SK-N-SH (cell line): ENCODE results near the gene HS6ST1. TPM values are rescaled to one million over a fixed set of nuclear protein-coding genes. Genes with fewer than 3 reads are reported as not detected.

Source experiments
- CTCF ChIA-PET: fragments of 300-600, 350-600 bp; formaldehyde crosslinking; extraction: SDS; loops from one replicate; lab custom pipeline; 2021; lab: Yijun Ruan, JAX
- POLR2A ChIA-PET: fragments of 350-600 bp; sonication (Branson Sonifier 250); formaldehyde crosslinking; extraction: SDS; loops from one replicate; lab custom pipeline; 2020; ENCODE audit warnings: antibody characterized with exemption, inconsistent platforms; lab: Yijun Ruan, JAX
- DNase-seq: peaks from one replicate; pipeline ENCODE4 v3.0.0; 2012
- H2AFZ ChIP-seq: fragments of 200-600 bp; sonication (generic); 2 replicates; pipeline ENCODE4 v1.8.1; 2016; ENCODE audit warnings: antibody characterized with exemption, mild to moderate bottlenecking, low read depth
- H3F3A ChIP-seq: fragments of 200-600 bp; sonication (generic); replicated peaks from 2 replicates; pipeline ENCODE3; 2016; ENCODE audit warnings: antibody characterized with exemption, mild to moderate bottlenecking; ENCODE audit not compliant: insufficient read depth
- H3K27ac ChIP-seq, 2 experiments: fragments of 200-500 bp in 1 of 2; fragments of 200-600 bp in 1 of 2; sonication (Bioruptor generic) in 1 of 2; sonication (generic), shearing (Covaris generic) in 1 of 2; 2 replicates each; pipeline versions ENCODE4 v1.5.1 to v1.6.1; 2014 to 2016; ENCODE audit warnings: low read depth in 2 of 2, inconsistent platforms in 1 of 2, low read length in 1 of 2, mild to moderate bottlenecking in 1 of 2, mixed read lengths in 1 of 2
- H3K27me3 ChIP-seq: fragments of 200-600 bp; sonication (generic), shearing (Covaris generic); 2 replicates; pipeline ENCODE4 v1.6.1; 2016; ENCODE audit warnings: mixed run types; ENCODE audit not compliant: insufficient read depth
- H3K36me3 ChIP-seq, 2 experiments: fragments of 200-500 bp in 1 of 2; fragments of 200-600 bp in 1 of 2; sonication (Bioruptor generic) in 1 of 2; sonication (generic) in 1 of 2; replicated peaks in 1 of 2; 2 replicates each; pipeline versions ENCODE3 to v1.5.1; 2014 to 2016; ENCODE audit warnings: low read length in 1 of 2, mild to moderate bottlenecking in 1 of 2; ENCODE audit not compliant: insufficient read depth in 2 of 2, control insufficient read depth in 1 of 2
- H3K4me1 ChIP-seq, 2 experiments: fragments of 200-500 bp in 1 of 2; fragments of 200-600 bp in 1 of 2; sonication (Bioruptor generic) in 1 of 2; sonication (generic), shearing (Covaris generic) in 1 of 2; 2 replicates each; pipeline versions ENCODE4 v1.5.1 to v1.6.1; 2014 to 2016; ENCODE audit warnings: low read depth in 1 of 2, low read length in 1 of 2, mixed run types in 1 of 2; ENCODE audit not compliant: insufficient read depth in 2 of 2, control insufficient read depth in 1 of 2
- H3K4me2 ChIP-seq: fragments of 200-600 bp; sonication (generic), shearing (Covaris generic); 2 replicates; pipeline ENCODE4 v1.6.1; 2017; ENCODE audit warnings: mixed run types
- H3K4me3 ChIP-seq, 2 experiments: fragments of 200-500 bp in 1 of 2; fragments of 200-600 bp in 1 of 2; sonication (Bioruptor generic) in 1 of 2; sonication (generic), shearing (Covaris generic) in 1 of 2; 2 replicates each; pipeline versions ENCODE4 v1.5.1 to v1.8.1; 2014 to 2016; ENCODE audit warnings: low read depth in 2 of 2, inconsistent platforms in 1 of 2, low read length in 1 of 2, mild to moderate bottlenecking in 1 of 2, mixed read lengths in 1 of 2, moderate library complexity in 1 of 2
- H3K79me2 ChIP-seq: fragments of 200-600 bp; sonication (generic); 2 replicates; pipeline ENCODE4 v1.8.1; 2017; ENCODE audit warnings: mild to moderate bottlenecking; ENCODE audit not compliant: insufficient read depth
- H3K9ac ChIP-seq: fragments of 200-600 bp; sonication (generic); 2 replicates; pipeline ENCODE4 v1.6.1; 2017; ENCODE audit warnings: mixed run types
- H3K9me2 ChIP-seq: fragments of 200-600 bp; sonication (generic); 2 replicates; pipeline ENCODE4 v1.6.1; 2017; ENCODE audit warnings: mixed run types
- H3K9me3 ChIP-seq: fragments of 200-600 bp; sonication (generic); 2 replicates; pipeline ENCODE4 v1.6.1; 2017; ENCODE audit warnings: mixed run types, mild to moderate bottlenecking, moderate library complexity
- H4K20me1 ChIP-seq: fragments of 200-600 bp; sonication (generic); 2 replicates; pipeline ENCODE4 v1.6.1; 2017; ENCODE audit warnings: mild to moderate bottlenecking, mixed run types; ENCODE audit not compliant: insufficient read depth
- CTCF ChIP-seq: fragments of 200-600 bp; sonication (generic); IDR thresholded peaks from 2 replicates; pipeline ENCODE4 v1.6.1; 2017; ENCODE audit warnings: antibody characterized with exemption, mild to moderate bottlenecking, moderate library complexity
- EP300 ChIP-seq, 2 experiments: IDR thresholded peaks; 2 replicates each; pipeline versions ENCODE4 v1.4.0 to v1.6.1; 2012; ENCODE audit warnings: borderline replicate concordance in 1 of 2, low read depth in 1 of 2, low read length in 1 of 2
- GABPA ChIP-seq: IDR thresholded peaks from 2 replicates; pipeline ENCODE4 v1.4.0; 2012; ENCODE audit warnings: low read depth, mild to moderate bottlenecking
- IRF3 ChIP-seq: fragments of 150-350 bp; IDR thresholded peaks from 2 replicates; pipeline ENCODE4 v1.6.1; 2016; ENCODE audit warnings: mild to moderate bottlenecking, low read depth, low read length
- JUND ChIP-seq: IDR thresholded peaks from 2 replicates; pipeline ENCODE4 v1.4.0; 2012
- MAX ChIP-seq: IDR thresholded peaks from 2 replicates; pipeline ENCODE4 v1.4.0; 2012; ENCODE audit warnings: low read depth
- MEF2A ChIP-seq: IDR thresholded peaks from 2 replicates; pipeline ENCODE4 v1.4.0; 2012; ENCODE audit warnings: low read depth, borderline replicate concordance
- NRF1 ChIP-seq: IDR thresholded peaks from 2 replicates; pipeline ENCODE4 v1.6.1; 2012; ENCODE audit warnings: low read depth, mild to moderate bottlenecking, low read length
- PBX3 ChIP-seq: IDR thresholded peaks from 2 replicates; pipeline ENCODE4; 2012
- POLR2AphosphoS5 ChIP-seq: IDR thresholded peaks from 2 replicates; pipeline ENCODE4 v1.6.1; 2012; ENCODE audit warnings: low read depth, low read length
- RCOR1 ChIP-seq: fragments of 150-350 bp; IDR thresholded peaks from 2 replicates; pipeline ENCODE4 v1.6.1; 2017; ENCODE audit warnings: antibody characterized with exemption, low read length
- RXRA ChIP-seq: IDR thresholded peaks from 2 replicates; pipeline ENCODE4 v1.4.0; 2012; ENCODE audit warnings: low read depth, mild to moderate bottlenecking, borderline replicate concordance
- SMC3 ChIP-seq: IDR thresholded peaks from 2 replicates; pipeline ENCODE4 v1.6.1; 2012; ENCODE audit warnings: low read depth, low read length, improper control_type of control experiment
- TAF1 ChIP-seq: IDR thresholded peaks from 2 replicates; pipeline ENCODE4 v1.6.1; 2012; ENCODE audit warnings: low read depth, mild to moderate bottlenecking, low read length, moderate library complexity, borderline replicate concordance
- TEAD4 ChIP-seq: IDR thresholded peaks from 2 replicates; pipeline ENCODE4 v1.4.0; 2012; ENCODE audit warnings: mild to moderate bottlenecking, borderline replicate concordance; ENCODE audit not compliant: insufficient read depth
- USF1 ChIP-seq: IDR thresholded peaks from 2 replicates; pipeline ENCODE4 v1.4.0; 2012; ENCODE audit warnings: low read depth, borderline replicate concordance
- WGBS: methylation state at CpG from one replicate; pipeline ENCODE4 v1.1.6; 2017; ENCODE audit warnings: low lambda C conversion rate; 5-methylcytosine and 5-hydroxymethylcytosine counted together
- polyA plus RNA-seq, 3 experiments: library from polyadenylated mRNA; depleted of rRNA; stranded (reverse); fragments of >200 nt; gene quantifications; 2 replicates each; pipeline ENCODE4 v1.2.3, GENCODE V29; 2012

Gene HS6ST1
- polyA plus RNA-seq, 1 of the 3 experiments (the other 2 are of a cell fraction), result 5.9 TPM

- Histone ChIP-seq H3K79me2 (no peaks in the 10 kb centered on the region), H3F3A (no peaks in the 10 kb centered on the region), H2AFZ (no peak overlapping the region), H3K27ac (peak overlapping the region in 1 of 2 experiments; percentile 86; a peak in 1 of 4 replicates), H3K27me3 (no peaks in the 10 kb centered on the region), H3K9me2 (no peaks in the 10 kb centered on the region), H3K4me1 (peaks cover 22 to 100% of the 10 kb centered on the region in 2 experiments), H3K36me3 (no peaks in the 10 kb centered on the region), H3K9ac (no peak overlapping the region), H3K9me3 (no peaks in the 10 kb centered on the region)
- POLR2A ChIA-PET, result no interaction called here
- DNase-seq, result no peak
- TF ChIP-seq IRF3 (no peak), JUND (no peak), USF1 (no peak), TEAD4 (no peak), RCOR1 (no peak)
- TF ChIP-seq, all 33 proteins: peak for 0
- Histone ChIP-seq H3K4me3 (no peak overlapping the region), H4K20me1 (no peaks in the 10 kb centered on the region), H3K4me2 (no peak overlapping the region)
- CTCF ChIA-PET, result interaction anchor here (0.9 to 6.1 kb wide), 5 partner anchors 10 to 240 kb away, joined by 3 to 27 read pairs (median 6); no protein-coding TSS in a partner anchor
- WGBS, result 96% methylated on average over 8 of the region's 8 CpGs
Observed at GRCh38 chr2:128303911-128304310, 14.8 kb downstream of the HS6ST1 start.

- H3K27ac ChIP-seq, result no peak overlapping the region; a peak in 1 of 4 replicates
- H3K4me1 ChIP-seq, result peaks cover 22 to 94% of the 10 kb centered on the region in 2 experiments
- no peak overlapping the region for H2AFZ ChIP-seq
- H3K9me3 ChIP-seq, result no peaks in the 10 kb centered on the region
- H3K79me2 ChIP-seq, result peaks cover 3% of the 10 kb centered on the region; the same call in 1 of the 2 replicates
- TF ChIP-seq RXRA (no peak), PBX3 (no peak), GABPA (no peak), TEAD4 (no peak), TAF1 (no peak), POLR2AphosphoS5 (no peak), IRF3 (no peak), MEF2A (no peak), USF1 (no peak), EP300 (IDR thresholded peaks at IDR 0.05; ENCODE audit: borderline replicate concordance in 1 of 2, low read depth in 1 of 2, low read length in 1 of 2) (no peak), MAX (no peak), SMC3 (no peak), CTCF (no peak), NRF1 (no peak)
- no peaks in the 10 kb centered on the region for H3K9me2 ChIP-seq
- H3F3A ChIP-seq, result no peaks in the 10 kb centered on the region
- no peaks in the 10 kb centered on the region for H4K20me1 ChIP-seq
- H3K36me3 ChIP-seq, result no peaks in the 10 kb centered on the region
- H3K4me3 ChIP-seq, result no peak overlapping the region
- no peak overlapping the region for H3K4me2 ChIP-seq
- ChIA-PET POLR2A (no interaction called here), CTCF (interaction anchor here (1.2 to 6.1 kb wide), 4 partner anchors 11 to 239 kb away, joined by 3 to 27 read pairs (median 7); no protein-coding TSS in a partner anchor)
- DNase-seq, result no peak
- WGBS, result 96% methylated on average over 5 of the region's 9 CpGs
- H3K9ac ChIP-seq, result no peak overlapping the region
- H3K27me3 ChIP-seq, result no peaks in the 10 kb centered on the region
Observed at GRCh38 chr2:128303095-128303791, 15.4 kb downstream of the HS6ST1 start.
